Activated effector memory CD4-positive, alpha-beta T cell treated with Interleukin-2 at 50 U/mL for 16 hours (primary cell): Measurements from ENCODE around the gene TMEM178B.

ENCODE experiments used
- DNase-seq: peaks from one replicate; pipeline ENCODE4 v3.0.0-alpha.2; 2020

TMEM178B gene

GRCh38 chr7:141481971-141482370 is 408.1 kb downstream of the TMEM178B start:
- no peak for DNase-seq

DNA sequence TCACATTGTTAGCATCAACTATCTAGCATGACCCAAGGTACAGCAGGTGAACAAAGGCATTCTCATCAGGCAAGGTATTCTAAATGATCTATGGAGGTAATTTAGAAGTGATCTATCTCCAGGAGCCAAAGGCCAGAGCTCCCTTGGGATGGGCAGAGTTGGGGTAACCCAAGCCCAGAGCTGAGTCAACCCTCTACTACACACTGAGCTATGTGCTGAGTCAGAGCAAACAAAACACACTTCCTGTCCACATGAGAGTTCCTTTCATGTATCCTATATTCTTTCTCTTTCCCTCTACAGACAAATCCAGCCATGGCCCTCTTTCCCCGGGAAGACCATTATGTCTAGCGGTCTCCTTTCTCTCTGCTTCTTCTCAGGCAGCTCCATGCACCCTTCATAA is 409.2 kb downstream of the TMEM178B start:
- DNase-seq, result no peak

DNA sequence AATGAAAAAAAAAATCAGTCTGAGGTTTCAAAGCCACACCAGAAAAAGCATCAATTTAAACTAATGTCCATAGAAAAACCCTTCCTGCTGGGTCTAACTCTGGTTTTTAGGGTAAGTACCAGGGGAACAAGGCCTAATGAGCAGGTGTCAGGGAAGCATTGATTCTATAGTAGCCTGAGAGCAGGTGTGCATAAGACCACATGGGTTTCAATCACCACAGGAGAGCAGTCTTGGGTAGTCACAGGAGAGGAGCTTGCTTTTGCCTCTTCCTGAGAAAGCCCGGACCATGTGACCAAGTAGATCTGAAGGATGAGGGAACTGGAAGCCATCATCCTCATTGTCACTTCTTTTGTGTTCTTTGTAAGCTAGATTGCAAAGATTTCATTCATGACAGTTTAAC is 411.0 kb downstream of the TMEM178B start:
- no peak for DNase-seq

DNA sequence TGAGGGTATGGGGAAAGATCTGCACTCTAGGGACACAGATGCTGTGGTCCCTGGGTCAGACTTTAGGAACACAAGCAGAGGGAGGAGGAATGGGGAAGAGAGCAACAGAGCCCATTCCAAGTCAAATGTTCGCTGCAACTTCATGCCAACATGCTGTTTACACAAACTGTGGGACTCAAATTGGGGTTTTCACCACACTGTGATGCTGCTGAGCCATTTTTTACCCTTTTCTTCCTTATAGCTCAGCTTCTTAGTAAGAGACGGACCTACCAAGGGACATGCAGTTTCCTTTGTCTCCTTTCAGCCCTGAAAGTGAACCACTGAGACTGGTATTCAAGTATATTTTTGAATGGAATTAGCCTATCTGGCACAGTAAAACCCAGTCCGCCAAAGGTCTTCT is 413.1 kb downstream of the TMEM178B start:
- DNase-seq, result no peak

GRCh38 chr7:141490474-141490873 is 416.6 kb downstream of the TMEM178B start:
- DNase-seq, result no peak

DNA sequence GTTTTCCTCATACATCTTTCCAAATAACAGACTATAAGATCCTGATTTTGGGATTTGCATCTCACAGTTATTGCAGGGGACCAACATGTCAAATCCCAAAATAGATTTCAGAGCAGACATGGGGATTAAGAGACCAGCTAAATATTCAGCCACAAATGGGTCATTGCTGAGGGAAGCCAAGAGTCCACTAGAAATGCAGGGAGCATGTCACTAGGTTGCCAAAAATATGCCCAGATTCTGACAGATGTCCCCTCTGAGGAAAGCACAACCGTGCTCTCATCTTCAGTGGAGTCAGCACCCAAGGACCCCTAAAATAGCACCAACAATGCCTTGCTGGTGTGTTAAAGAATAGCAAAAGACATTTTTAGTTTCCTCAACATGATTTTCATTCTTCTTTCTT is 421.2 kb downstream of the TMEM178B start:
- DNase-seq, result no peak

GRCh38 chr7:141497391-141497790 is 423.5 kb downstream of the TMEM178B start:
- DNase-seq, result no peak

DNA sequence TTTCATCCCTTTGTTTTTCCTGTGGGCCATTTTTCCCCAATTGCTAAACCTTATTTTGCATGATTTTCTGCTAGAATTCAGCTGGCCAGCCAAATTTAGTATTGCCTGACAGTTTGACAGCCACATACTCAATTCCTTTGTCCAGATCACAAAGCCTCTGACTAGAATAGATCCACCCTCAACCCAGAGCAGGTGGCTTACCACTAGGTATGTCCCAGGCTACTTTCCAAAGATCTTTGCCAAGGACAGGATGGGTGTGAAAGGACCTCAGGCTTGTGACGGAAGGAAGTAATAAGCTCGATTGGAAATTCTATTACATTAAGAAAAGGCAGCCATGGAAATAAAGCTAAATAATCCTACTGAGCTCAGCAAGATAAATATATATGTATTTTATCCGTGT is 426.7 kb downstream of the TMEM178B start:
- no peak for DNase-seq

GRCh38 chr7:141501451-141501850 is 427.6 kb downstream of the TMEM178B start:
- no peak for DNase-seq

DNA sequence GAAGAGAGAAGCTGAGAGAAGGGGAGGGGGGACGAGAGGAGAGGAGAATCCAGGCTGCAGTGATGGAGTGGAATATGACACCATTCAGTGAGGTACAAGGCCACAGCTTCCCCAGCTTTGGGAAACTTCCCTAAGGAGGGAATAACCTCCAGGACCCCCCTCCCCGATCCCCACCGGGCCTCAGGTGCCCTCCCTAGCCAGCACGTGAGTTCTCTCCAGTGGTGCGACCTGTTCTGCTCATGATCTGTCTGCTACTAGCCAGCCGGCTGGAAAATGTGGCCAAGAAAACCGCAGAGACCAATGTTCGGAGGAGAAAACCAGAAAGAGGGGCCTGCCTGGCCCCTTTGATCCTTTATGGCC is 437.4 kb downstream of the TMEM178B start:
- DNase-seq, result no peak

DNA sequence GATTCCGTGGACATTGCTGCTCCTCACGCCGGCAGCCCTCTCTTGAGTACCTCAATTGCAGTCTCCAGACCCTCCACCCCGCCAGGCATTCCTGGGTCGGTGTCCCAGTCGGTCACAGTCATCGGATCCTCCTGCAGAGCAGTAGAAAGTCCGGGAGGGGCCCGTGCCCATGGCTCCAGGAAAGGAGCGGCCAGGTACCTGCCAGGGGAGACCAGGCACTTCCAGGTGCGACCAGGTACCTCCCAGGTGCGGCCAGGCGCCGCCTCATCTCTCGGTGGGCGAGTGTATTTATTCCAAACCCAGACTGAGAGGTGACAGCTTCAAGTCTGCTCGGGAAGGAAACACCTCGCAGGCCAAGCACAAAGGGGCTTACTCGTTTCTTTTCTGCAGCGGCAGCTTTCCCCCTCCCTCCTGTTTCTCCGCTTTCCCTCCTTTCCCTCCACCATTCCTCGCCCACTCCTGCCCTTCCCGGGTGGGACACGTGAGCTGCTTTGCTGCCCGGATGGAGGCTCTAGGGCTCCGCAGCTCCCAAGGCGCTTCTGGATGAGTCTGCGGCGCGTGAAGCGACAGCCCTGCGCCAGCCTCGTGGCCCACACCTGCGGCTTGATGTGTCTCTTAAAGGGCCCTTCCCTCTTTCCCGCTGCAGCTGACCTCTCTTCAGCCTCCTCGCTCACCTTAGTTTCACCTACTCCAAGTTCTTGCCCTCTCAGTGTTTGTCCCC is 438.0 kb downstream of the TMEM178B start:
- no peak for DNase-seq

DNA sequence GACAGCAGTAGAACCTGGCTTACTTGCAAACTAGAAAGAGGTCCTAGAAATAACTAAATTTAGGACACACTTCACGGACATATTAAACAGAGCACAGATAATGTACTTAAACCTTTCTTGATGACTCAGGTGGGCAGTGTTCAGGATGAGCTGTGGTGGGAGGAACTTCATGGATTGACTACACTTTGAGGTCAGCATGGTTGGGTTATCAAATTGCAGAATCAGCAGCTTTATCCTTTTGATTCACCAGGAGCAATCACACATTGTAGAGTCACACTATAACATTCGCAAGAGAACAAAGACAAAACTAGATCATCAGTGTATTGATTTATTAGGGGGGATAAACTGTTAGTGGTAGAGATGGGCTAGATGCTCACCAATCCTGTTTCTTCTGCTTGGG is 438.7 kb downstream of the TMEM178B start:
- no peak for DNase-seq

DNA sequence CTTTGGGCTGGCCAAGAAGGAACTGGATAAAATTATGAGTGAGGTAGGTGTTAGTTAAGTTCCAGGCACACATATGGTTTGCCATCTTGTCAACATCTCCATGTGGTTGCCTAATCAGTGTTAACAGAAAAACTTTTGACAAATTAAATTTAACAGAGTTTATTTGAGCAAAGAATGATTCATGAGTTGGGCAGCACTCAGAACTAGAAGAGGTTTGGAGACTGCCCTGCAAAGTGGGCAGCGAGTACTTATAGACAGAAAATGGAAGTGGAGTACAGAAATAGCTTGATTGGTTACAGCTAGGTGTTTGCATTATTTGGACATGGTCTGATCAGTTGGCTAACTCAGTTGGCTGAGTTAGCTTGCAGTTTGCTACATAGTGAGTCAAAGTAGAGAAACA is 439.9 kb downstream of the TMEM178B start:
- no peak for DNase-seq

- DNase-seq, result no peak
Measured at GRCh38 chr7:141515941-141516340, 442.1 kb downstream of the TMEM178B start.

GRCh38 chr7:141519623-141520022 is 445.8 kb downstream of the TMEM178B start:
- no peak for DNase-seq

DNA sequence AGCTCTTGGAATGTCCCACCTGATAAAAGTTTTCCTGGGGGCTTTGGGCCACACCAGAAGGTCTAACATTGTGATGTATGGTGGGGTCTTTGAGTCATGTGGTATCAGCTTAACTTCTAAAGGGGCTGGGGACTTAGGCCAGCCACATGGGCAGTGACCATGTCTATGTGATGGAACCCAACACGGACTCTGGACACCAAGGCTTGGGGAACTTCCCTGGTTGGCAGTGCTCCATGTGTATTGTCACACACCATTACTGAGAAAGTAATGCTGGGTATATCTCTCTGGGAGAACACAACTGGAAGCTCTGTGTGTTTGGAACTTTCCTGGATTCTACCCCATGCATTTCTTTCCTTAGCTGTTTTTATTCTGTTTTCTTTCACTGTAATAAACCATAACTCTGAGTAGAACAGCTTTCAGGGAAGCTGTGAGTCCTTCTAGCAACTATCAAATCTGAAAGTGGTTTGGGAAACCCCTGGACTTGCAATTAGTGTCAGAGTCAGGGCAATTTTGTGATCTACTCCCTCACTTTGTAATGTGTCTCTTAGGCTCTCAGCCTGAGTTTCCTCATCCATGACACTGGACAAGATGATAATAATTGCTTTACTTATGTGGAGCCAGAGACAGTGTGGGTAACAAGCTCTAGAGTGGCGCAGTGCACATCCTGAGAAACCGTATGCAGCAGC is 448.9 kb downstream of the TMEM178B start:
- no peak for DNase-seq

DNA sequence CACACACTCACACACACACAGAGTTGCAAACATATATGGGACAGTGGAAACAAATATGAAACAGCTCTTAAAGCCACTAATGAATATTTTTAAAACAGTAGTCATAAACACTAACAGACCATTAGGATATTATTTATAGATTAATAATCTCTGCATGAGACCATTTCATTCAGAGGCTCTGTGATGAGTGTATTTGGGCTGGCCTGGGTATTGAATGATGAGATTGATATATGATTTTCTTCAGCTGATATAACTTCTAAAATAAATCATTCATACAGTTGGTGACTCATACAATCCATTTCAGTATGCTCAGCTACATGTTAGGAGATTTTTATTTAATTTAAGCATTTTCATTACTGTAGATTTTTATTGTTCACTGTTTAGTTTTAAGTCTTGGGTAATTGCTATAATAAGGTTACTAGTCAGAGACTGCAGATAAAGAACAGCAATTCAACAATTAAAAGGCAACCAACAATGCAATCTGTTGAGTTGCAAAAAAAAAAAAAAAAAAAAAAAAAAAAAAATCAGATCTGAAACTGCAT is 452.2 kb downstream of the TMEM178B start:
- no peak for DNase-seq

- no peak for DNase-seq
Measured at GRCh38 chr7:141527076-141527475, 453.2 kb downstream of the TMEM178B start.

DNA sequence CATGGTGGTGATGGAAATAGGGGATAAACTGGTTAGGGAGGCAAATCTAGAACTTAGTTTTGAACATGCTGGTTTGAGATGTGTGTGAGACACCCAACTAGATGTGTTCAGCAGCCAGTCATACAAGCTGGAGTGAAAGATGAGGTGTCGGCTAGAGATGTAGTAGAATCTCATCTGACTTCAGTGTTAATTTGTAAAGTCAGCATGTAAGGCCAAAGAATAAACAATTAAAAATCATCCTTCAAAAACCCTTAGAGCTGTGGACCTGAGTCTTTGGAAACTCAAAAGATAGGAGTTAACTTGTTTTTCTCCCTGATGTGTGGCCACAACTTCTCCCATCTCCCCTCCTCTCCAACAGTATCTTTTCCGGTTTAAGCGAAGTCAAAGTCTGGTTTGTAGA is 454.5 kb downstream of the TMEM178B start:
- no peak for DNase-seq
